Activated CD8-positive, alpha-beta T cell treated with anti-CD3 and anti-CD28 coated beads for 36 hours (primary cell): ENCODE data around the gene RNF212. TPM values are rescaled to one million over a fixed set of nuclear protein-coding genes. Genes with fewer than 3 reads are reported as not detected.

Source experiments
- ATAC-seq: fragments of 200-7000 bp; cut with Tn5 transposase; one replicate; pipeline ENCODE4 v1.10.0; 2021; ENCODE audit warnings: mild to moderate bottlenecking, moderate library complexity
- CTCF ChIA-PET: fragments of 350-600 bp; sonication (Branson Sonifier 250); formaldehyde crosslinking; loops from one replicate; lab custom pipeline; 2021; ENCODE audit warnings: antibody characterized with exemption; lab: Charles Lee
- POLR2A ChIA-PET: fragments of 350-600 bp; sonication (Branson Sonifier 250); formaldehyde crosslinking; loops from one replicate; lab custom pipeline; 2021; ENCODE audit warnings: antibody characterized with exemption; lab: Charles Lee
- DNase-seq: peaks from one replicate; pipeline ENCODE4 v3.0.0-alpha.2; 2020
- H3K27ac Mint-ChIP-seq: one replicate; pipeline ENCODE4 v1.8.0; 2021; ENCODE audit warnings: mild to moderate bottlenecking, mixed read lengths
- H3K27me3 Mint-ChIP-seq: one replicate; pipeline ENCODE4 v1.8.0; 2021; ENCODE audit warnings: mixed read lengths
- H3K36me3 Mint-ChIP-seq: one replicate; pipeline ENCODE4 v1.8.0; 2021; ENCODE audit warnings: low read depth, mixed read lengths
- H3K4me1 Mint-ChIP-seq: one replicate; pipeline ENCODE4 v1.8.0; 2021; ENCODE audit warnings: low read depth, mixed read lengths
- H3K4me3 Mint-ChIP-seq: one replicate; pipeline ENCODE4 v1.8.0; 2021; ENCODE audit warnings: mild to moderate bottlenecking, moderate library complexity, mixed read lengths
- H3K9me3 Mint-ChIP-seq: one replicate; pipeline ENCODE4 v1.8.0; 2021; ENCODE audit warnings: mixed read lengths
- CTCF ChIP-seq: fragments of 200-600 bp; IDR thresholded peaks from one replicate; pipeline ENCODE4 v1.8.0; 2022; ENCODE audit warnings: antibody characterized with exemption, mild to moderate bottlenecking
- intact Hi-C: fragments of 100-400 bp; cut with micrococcal nuclease; formaldehyde crosslinking; loops from one replicate; pipeline ENCODE4 v1.10.0; 2022
- total RNA-seq, 2 experiments: library from RNA; stranded (reverse); gene quantifications; one replicate each; pipeline ENCODE4 v1.2.3, GENCODE V29; 2021

RNF212 gene
- total RNA-seq, 2 experiments from 2014 or later: 3.0 to 3.3 TPM

GRCh38 chr4:1079711-1080265 lies 33.6 kb downstream of the RNF212 start:
- POLR2A ChIA-PET: no interaction called here
- peaks cover 3% of the 10 kb centered on the region for H3K4me1 Mint-ChIP-seq
- intact Hi-C loops: no loop called here
- CTCF ChIA-PET: no interaction called here
- TF ChIP-seq CTCF: no peak
- H3K9me3 Mint-ChIP-seq: no peaks in the 10 kb centered on the region
- H3K27me3 Mint-ChIP-seq: peaks cover 16% of the 10 kb centered on the region
- DNase-seq: no peak
- no peak overlapping the region for H3K4me3 Mint-ChIP-seq
- ATAC-seq: no peak
- no peak overlapping the region for H3K27ac Mint-ChIP-seq
- no peaks in the 10 kb centered on the region for H3K36me3 Mint-ChIP-seq

- TF ChIP-seq CTCF: no peak
- CTCF ChIA-PET: no interaction called here
- Mint-ChIP-seq H3K4me1 (peaks cover 3% of the 10 kb centered on the region), H3K4me3 (no peak overlapping the region), H3K36me3 (no peaks in the 10 kb centered on the region), H3K27ac (no peak overlapping the region), H3K27me3 (peaks cover 16% of the 10 kb centered on the region), H3K9me3 (no peaks in the 10 kb centered on the region)
- DNase-seq (no peak), ATAC-seq (no peak)
- intact Hi-C loops: no loop called here
- POLR2A ChIA-PET: no interaction called here
Observed at GRCh38 chr4:1078490-1078889, 34.9 kb downstream of the RNF212 start.

GRCh38 chr4:1077711-1078477 lies 35.5 kb downstream of the RNF212 start:
- no peak for ATAC-seq
- Mint-ChIP-seq H3K36me3 (no peaks in the 10 kb centered on the region), H3K4me1 (peaks cover 6% of the 10 kb centered on the region), H3K27ac (no peak overlapping the region), H3K27me3 (peaks cover 15% of the 10 kb centered on the region), H3K4me3 (no peak overlapping the region), H3K9me3 (no peaks in the 10 kb centered on the region)
- CTCF ChIA-PET: interaction anchor here (1.2 kb wide), 1 partner anchor 53 kb away, joined by 4 read pairs; no protein-coding TSS in a partner anchor
- POLR2A ChIA-PET: no interaction called here
- no peak for DNase-seq
- intact Hi-C loops: no loop called here
- TF ChIP-seq CTCF: no peak

- Mint-ChIP-seq H3K4me1 (peaks cover 8% of the 10 kb centered on the region), H3K27me3 (peaks cover 7% of the 10 kb centered on the region), H3K9me3 (no peaks in the 10 kb centered on the region), H3K36me3 (no peaks in the 10 kb centered on the region), H3K27ac (no peak overlapping the region), H3K4me3 (no peak overlapping the region)
- intact Hi-C loops: no loop called here
- POLR2A ChIA-PET: no interaction called here
- TF ChIP-seq CTCF: no peak
- CTCF ChIA-PET: no interaction called here
- ATAC-seq (no peak), DNase-seq (no peak)
Observed at GRCh38 chr4:1075809-1076699, 37.3 kb downstream of the RNF212 start.
